Fibroblast of skin of right quadriceps (primary cell): Measurements from ENCODE around the gene ARHGAP8.
"Not testable (repeated sequence)": the region's sequence is repeated elsewhere in the genome, so short reads cannot be mapped to it uniquely, and the experiment has no call there.

Experiments used
- DNase-seq: peaks from one replicate; pipeline ENCODE4 v3.0.0-alpha.2; 2013

The ARHGAP8 gene

DNA sequence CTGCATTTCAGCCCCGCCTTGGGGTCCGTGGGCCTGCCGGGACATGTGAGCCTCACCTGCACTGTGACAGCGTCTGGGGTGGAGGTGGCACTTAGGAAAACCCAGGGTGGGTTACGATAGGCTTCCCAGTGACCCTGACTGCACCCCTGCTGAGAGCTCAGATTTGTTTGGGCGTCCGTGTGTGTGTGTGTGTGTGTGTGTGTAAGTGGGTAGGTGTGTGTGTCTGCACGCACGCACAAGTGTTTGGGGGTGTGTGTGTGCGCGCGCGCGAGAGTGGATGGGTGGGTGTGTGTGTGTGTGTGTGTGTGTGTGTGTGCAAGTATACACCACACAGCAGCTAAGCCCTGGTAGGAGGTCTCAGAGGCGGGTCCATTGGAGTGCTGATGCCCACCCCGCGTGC is 12.1 kb upstream of the ARHGAP8 start:
- no peak for DNase-seq

DNA sequence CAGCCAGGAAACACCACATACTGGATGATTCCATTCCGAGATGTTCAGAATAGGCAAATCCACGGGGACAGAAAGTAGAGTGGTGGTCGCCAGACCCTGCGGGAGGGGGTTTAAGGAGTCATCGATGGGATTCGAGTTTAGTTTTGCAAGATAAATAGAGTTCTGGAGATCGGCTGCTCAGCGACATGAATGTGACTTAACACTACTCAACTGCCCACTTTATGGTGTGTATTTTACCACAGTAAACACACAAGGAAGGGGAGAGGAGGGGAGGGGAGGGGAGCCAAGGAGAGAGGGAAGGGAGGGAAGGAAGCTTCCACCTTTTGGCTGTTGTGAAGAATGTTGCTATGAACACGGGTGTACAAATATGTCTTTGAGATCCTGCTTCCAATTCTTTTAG is 10.4 kb upstream of the ARHGAP8 start:
- DNase-seq = no peak

DNA sequence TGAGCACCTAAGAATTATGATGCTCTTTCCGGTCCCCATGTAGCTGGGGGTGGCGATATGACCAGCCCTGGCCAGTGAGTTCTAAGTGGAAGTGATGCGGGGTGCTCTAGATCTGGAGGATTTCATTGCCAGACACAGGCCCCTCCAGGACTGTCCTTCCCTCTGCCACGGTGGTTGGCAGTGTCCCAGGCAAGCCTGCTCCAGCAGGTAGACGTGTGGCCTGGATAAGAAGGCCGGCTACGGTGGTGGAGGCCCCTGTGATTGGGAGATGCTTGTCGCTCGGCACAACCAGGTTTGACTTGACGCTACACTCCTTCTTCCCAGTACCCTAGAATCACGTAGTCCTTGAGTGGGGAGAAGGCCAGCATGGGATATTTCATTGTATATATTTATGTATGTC is 9.1 kb upstream of the ARHGAP8 start:
- DNase-seq = no peak

DNA sequence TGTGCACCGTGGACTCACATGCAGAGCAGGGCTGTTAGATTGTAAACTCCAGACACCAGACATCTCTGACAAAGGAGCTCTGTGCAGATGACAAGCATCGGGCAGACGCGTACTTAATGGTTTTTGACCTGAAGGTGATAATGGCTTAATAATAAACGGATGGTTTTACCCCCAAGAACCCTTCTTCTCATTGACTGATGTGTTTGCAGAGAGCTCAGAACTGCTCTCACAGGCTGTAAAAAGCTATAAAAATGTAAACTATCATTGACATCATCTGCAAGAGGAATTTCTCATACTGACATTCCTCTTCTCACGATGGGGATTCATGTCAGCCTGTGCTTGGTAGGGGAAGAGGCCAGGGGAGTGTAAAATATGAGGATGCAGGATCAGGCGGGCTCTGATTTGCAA is 8.6 kb upstream of the ARHGAP8 start:
- peak; percentile 25 for DNase-seq

DNA sequence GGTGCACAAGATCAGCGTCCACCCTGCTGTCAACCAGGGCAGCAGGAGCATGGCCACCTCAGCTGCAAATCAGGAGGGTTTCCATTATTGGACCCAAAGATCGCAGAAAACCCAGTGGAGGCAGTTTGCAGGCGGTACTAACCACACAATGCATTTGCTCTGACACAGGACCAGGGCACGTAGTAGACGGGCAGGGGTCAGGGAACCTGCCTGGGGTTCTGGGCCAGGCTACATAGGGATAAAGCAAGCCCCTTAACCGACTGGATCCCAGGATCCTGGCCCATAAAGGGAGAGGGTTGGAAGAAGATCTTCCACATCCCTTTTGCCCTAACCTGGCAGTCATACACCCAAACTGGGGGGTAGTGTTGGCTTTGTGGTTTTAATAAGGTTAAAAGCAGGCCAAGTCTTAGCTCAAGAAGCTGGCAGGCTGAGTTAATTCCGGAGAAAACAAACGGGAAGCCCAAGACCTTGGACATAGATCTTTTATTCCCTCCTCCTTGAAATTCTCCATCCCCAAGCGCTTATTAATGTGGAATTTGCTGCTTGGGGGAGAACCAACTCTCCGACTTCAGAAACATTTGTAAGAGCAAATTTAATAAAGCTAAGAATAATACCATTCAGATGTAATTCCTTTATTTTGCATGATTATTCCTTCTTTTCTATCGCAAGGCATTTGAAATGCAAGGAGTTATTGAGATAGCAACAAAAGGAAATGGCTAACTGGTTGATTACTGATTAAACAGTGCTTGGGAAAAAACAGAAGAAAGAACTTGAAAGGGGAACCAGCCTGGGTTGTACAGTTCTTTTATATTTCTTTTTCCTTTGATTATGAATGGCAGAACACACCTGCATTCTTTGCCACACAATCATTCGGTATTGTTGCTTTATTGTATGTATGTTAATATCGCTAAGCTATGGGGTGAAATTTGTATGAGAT is 6.3 kb upstream of the ARHGAP8 start:
- DNase-seq = no peak

DNA sequence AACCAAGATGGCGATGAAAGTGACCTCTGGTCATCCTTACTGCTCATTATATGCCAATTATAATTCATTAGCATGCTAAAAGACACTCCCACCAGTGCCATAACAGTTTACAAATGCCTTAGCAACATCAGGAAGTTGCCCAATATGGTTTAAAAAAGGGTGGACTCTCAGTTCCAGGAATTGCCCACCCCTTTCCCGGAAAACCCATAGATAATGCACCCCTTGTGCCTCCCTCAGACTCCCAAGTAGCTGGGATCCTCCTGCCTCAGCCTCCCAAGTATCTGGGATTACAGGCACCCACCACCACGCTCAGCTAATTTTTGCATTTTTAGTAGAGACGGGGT is 4.6 kb upstream of the ARHGAP8 start:
- not testable (repeated sequence) for DNase-seq

DNA sequence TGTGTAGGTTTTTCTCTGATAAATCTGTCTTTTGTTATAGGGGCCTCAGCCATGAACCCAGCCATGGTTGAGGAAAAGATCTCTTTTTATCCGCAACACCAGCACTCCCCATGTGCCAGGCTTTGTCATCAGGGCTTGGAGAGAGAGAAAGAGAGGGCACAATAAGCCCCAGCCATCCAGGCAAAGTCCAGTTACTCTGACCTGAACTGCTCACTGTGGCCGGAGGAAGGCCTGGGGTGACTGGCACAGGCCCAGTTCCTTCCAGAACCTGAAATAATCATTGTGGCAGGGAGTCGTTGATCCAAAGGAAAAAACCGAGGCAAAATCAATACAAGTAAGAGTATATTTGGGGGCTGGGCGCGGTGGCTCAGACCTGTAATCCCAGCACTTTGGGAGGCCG is 3.9 kb upstream of the ARHGAP8 start:
- no peak for DNase-seq

DNA sequence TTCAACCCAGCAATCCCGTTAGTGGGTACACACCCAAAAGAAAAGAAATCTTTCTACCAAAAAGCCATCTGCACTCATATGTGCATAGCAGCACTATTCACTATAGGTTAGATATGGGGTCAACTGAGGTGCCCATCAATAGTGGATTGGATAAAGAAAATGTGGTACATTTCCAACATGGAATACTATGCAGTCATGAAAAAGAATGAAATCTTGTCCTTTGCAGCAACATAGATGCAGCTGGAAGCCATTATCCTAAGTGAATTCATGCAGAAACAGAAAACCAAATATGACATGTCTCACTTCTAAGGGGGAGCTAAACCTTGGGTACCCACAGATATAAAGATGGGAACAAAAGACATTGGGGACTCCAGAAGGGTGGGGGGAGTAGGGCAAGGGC is 1.9 kb upstream of the ARHGAP8 start:
- no peak for DNase-seq

DNA sequence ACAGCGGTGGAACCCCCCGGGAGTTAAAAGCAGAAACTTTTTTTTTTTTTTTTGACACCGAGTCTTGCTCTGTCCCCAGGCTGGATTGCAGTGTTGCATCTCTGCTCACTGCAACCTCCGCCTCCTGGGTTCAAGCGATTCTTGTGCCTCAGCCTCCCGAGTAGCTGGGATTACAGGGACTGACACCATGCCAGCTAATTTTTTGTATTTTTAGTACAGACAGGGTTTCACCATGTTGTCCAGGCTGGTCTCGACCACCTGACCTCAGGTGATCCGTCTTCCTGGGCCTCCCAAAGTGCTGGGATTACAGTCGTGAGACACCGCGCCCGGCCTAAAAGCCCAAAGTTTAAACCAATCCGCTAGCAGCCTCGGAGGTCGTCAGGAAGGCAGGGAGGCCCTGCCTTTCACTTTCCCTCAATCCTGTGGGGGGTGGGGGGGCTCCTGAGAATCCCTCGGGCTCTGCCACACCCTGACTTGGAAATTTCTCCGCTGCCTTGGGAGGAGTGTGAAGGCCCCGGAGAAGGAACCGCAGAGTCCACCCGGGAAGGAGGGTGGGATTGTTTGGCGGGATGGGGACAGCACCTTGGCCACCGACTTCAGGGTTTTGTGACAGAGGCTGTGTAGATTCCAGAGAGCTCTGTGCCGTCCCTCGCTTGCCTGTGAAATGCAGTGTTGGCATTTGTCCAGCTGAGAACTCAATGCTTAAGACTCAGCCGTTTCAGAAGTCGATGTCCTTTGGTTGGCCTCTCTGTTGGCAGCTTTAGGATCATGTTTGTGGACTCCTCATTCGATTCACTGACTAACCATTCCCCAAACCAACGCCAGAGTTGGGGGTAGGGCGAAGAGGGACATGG is 1.0 kb downstream of the ARHGAP8 start:
- peak; percentile 74 for DNase-seq

DNA sequence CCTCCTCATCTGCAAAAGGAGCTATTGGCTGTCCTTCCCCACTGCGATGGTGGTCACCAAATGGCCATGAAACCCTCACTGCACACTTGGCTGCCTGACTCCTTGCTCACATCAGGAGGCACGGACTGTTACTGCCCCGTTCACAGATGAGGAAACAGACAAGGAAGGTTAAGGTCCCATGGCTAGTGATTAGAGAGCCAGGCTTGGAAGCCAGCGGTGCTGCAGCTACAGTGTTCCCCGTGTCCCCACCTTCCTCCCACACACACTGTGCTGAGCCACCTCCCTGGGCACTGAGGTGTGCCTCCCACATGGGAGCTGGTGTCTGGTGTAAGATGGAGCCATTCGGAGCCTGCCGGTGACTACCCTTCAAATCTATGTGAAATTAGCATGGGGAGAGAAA is 2.6 kb downstream of the ARHGAP8 start:
- no peak for DNase-seq

DNA sequence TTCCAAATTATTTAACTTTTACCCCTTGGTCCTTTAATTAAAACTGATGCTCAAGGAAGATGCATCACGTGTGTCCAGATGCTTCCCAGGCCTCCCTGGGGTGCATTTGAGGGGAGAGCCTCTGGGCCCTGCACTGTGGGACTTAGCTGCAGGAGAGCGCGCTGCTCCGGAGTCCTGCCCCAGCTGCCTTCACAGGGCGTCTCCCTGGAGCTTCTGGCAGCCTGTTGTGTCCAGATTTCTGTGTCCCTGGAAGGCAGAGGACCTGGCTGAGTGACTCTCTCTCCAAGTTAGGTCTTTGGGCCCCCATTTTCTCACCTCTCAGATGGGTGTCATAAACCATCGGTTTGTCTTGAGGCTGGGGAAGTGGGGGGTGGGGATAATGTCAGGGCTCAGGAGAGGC is 3.0 kb downstream of the ARHGAP8 start:
- DNase-seq = no peak

DNA sequence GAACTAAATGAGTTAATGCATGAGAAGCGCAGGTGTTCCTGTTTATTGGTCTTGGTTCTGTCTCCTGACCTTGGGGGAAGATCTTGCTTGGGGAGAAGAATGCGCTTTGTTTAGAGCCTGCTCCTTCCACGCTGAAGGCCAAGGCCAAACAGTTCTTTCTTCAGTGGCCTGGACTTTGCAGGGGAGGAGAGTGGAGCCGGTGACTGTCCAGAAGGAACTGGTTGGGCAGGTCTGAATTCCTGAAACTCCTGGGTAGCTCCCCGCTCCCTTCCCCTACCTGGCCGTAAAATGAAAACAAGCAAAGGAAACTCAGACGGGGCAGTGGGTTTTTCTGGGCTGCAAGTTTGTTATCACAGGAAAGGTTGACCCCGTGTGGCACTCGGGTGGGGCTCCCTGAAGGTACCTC is 3.6 kb downstream of the ARHGAP8 start:
- no peak for DNase-seq

DNA sequence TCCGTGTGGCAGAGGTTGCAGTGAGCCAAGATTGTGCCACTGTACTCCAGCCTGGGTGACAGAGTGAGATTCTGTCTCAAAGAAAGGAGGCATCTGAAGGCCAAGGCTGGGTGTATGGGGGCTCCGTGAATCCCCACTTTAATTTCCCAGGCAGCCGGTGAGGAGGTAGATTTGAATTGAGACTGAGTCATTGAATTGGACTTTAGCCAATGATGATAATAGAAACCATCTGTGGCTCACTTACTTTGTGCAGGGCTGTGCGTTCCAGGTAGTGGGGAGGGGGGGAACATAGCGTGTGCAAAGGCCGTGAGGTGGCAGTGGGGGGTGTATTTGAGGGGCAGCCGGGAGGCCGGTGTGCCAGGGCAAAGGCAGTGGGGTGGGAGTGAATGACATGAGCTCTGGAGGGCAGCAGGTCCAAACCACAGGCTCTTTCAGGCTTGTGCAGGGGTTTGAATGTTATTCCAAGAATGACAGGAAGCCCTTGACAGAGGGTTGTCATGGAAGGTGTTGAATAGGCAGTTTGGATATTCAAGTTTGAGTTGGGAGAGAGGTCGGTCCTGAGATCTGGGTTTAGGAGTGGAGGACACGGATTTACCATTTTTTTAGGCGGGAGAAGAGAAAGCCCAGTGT is 6.1 kb downstream of the ARHGAP8 start:
- peak; percentile 67 for DNase-seq

DNA sequence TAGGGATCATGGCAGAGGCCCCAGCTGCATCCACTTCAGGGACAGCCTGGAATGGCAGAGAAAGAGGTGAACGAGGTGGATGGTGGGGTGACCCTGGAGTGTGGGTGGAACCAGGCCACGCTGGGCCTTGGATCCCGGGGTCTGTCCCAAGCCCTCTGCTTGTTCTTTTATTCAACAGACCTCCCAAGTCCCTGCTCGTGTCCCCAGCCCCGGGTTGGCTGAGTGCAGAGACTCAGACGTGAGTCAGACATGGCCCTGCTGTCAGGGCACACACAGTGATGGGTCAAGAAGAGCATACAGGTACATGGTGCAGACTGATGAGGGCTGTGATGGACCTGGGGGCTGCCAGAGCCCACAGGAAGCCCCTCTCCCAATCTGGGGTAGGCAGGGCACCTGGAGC is 6.6 kb downstream of the ARHGAP8 start:
- no peak for DNase-seq

DNA sequence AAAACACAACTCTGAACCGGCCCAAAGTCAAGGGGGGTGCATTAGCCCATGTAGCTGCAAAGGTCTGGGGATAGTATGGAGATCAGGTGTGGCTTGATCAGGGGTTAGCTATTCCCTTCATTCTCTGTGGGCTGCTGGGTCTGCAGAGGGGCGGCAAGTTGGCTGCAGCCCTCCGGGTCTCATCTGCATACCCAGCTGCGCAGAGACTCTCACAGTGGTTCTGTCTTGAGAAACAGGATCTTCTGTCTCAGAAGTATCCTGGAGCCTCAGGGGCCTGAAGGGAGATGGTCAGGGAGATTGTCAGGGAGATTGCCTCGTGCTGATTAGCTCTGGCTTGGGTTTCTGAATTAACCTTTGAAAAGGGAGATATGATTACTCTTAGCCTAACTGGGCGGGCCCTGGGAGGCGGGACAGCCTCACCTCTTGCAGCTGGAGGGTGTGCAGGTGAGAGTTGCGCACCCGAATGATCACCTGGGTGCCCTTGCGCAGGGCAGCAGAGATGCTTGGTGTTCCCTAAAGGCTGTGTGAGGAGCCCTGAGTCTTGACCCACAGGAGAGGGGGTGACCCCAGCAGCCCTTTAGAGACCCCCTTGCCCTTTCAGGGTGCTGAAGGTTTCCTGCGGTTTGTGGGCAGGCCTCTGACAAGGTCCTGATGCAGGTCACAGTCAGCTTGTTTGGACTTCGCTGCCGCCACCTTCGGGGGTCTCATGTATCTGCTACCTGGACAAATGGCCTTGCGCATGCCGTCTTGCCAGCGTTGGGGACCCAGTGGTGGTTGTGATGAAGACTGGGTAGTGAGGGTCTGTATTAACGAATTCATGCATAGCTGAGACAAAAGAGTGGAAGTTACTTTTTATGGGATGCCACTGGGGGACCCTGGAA is 7.3 kb downstream of the ARHGAP8 start:
- no peak for DNase-seq

DNA sequence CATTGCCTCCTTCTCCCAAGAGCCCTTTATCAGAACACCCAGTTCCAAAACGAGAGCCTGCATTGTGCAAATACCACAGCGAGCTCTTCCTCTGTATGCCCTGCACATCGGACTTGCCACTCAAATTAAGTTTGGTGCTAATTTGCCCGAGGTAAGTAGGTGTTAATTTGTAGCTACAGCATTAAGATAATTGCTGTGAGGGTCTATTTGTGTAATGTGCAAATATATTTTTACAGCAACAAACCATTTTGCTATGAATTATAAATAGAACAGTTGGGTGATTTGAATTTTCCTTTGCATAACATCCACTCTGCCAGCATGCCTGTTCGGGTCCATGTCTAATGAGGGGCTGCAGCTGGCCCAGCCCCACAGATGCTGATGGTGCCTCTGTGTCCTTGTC is 8.1 kb downstream of the ARHGAP8 start:
- DNase-seq = no peak

DNA sequence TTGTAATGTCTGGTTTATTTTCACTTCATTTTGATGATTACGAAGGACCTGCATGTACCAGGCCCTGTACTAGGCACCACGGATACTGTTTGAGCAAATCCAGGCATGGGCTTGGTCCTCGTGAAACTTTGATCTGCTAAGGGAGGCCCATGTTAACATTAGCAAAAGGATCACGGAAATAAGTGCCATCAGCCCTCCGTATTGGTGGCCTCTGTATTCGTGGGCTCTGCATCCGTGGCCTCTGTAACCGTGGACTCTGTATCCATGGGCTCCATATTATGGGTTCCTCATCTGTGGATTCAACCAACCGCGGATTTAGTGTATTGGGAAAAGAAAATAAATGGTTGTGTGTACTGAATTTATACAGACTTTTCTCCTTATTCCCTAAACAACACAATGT is 8.7 kb downstream of the ARHGAP8 start:
- DNase-seq = no peak

DNA sequence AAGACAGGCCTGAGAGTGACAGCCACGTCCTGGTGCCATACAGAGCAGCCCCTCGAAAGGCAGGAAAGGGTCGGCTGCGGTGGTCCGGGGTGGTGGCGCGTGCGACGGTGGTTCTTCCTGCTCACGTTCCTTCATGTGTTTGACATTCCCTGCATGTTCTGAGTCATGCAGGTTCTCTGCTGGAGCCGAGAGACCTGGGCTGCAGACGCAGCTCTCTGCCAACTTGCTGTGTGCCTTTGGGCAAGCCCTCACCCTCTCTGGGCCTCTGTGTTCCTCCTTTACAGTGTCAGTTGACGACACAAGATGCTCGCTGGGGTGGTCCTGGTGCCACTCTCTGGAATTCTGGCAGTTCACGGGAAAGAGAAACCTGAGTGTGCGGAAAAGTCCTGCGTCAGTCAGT is 12.0 kb downstream of the ARHGAP8 start:
- no peak for DNase-seq

DNA sequence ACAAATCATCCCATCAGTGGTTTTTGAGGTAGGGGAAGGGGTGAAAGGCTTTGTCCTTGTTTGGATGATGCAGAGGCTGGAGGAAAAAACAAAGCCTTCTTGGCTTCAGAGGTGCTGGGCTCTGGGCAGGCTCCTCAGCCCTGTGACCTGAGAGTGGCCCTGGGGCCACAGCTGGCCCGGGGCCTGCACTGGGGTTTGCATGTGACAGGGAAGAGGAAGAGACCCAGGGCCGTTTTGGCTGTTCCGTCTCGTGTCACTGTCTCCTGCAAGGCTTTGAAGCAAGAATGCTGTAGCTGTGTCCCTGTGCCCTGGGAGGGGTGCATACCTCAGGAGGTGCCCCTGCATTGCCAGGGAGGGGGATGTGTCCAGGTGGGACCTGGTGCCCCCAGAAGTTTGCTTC is 12.6 kb downstream of the ARHGAP8 start:
- no peak for DNase-seq

DNA sequence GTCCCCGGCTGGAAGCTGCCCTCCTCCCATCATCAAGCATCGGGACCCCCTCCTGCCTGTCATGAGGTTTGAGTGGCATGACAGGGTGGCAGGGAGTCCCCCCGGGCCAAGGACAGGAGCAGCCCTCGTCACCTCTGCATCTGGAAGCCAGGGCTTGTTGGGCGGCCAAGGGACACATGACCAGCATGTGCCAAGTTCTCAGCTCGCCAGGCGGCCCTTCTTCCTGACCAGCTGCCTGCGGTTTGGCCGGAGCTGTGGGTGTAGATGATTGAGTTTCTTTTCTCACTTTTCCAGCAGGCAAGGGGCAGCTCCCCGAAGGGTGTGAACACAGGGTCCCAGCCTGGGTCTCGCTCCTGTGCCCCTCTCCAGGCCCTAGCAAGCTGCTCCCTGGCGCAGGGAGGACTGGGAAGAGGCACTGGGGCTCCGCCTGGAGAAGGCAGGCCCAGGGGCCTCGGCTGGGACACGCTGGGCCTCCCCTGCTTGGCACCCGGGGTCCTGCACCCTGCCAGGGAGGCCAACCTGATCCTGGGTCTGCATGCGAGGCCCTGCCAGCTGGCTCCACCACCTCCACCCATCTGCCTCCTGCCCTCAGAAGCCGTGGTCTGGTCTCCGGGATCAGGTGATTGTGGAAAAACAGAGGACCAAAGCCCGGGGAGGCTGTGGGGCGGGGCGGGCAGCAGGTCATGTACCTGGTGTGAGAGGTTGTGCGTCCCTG is 13.4 kb downstream of the ARHGAP8 start:
- DNase-seq = no peak

DNA sequence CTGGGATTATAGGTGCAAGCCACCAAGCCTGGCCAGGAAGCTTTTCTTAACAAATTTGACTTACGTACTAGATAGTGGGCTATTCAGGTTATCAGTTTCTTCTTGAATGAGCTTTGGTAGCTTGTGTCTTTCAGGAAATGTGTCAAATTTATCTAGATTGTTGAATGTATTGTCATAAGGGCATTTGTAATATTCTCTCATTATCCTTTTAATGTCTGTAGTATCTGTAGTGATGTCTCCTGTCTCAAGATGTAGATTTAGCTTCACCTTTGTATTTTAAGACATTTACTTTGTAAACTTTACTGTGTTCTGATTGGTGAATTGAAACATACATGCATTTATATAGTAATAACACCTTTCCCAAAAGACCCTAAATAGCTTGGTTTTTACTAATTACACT is 20.7 kb downstream of the ARHGAP8 start:
- no peak for DNase-seq

DNA sequence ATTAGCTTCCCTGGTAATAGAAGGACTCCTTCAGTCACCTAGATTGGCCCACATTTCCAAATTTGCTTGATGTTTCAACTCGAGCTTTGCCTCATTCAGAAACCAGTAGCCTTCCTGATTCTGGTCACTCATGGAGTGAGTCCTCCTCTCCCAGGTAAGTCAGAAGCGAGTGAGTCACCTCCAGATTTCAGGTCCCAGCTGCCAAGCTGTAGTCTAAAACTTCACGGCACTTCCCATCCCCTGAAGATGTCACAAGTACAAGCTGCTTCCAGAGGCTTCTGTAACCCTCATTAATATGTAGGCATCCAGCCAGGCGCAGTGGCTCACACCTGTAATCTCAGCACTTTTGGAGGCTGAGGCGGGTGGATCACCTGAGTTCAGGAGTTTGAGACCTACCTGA is 23.5 kb downstream of the ARHGAP8 start:
- DNase-seq = no peak
